ENCODE results near the gene XPO4. TPM values are rescaled to one million over a fixed set of nuclear protein-coding genes. Genes with fewer than 3 reads are reported as not detected.

The XPO4 gene
- total and polyA plus RNA-seq, 2 donors (not counting 1 experiment from before 2014, with no cell fraction given) = 10.5 to 17.2 TPM

DNA sequence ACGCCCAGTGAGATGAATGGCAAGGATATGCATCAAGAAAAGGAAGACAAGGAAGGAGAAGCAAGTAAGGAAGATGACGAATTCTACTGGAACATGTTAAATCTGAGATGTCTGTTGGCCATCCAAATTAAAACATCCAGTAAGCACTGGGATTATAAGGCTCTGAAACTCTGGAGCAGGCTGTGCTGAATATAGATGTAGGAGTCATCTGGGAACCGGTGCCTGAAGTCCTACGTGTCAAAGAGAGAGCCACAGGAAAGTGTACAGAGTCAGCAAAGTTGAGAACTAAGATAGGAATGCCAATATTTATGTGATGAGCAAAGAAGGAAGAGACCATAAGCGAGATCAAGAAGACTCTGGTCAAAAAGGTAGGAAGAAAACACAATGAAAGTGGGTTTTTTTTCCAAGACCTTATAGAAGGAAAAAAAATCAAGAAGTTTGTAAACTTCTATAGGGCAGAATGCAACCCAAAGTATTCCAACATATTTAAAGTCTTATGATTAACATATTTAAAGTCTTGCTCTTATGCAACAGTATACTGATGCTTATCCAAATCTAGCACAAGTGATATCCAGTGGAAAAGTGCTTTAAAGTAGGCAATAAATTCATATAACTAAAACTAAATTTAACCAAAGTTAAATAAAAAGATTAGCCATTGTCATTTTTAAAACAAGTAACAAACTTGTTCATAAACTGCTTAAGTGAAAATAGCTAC, 77.6 kb downstream of the XPO4 start:
- Histone ChIP-seq H3K9me3 (ENCODE audit: control insufficient read depth, insufficient read depth, low read depth, low read length) (no peaks in the 10 kb centered on the region), H3K9ac (ENCODE audit: insufficient read depth, low read length) (no peak overlapping the region), H4K20me1 (ENCODE audit: control insufficient read depth, extremely low read depth, insufficient read depth, low read length) (no peaks in the 10 kb centered on the region), H3K27me3 (ENCODE audit: control insufficient read depth, insufficient read depth, low read length) (no peaks in the 10 kb centered on the region), H3K79me2 (ENCODE audit: control insufficient read depth, insufficient read depth, low read length) (no peaks in the 10 kb centered on the region), H3K27ac (ENCODE audit: insufficient read depth, low read length) (no peak overlapping the region), H3K36me3 (ENCODE audit: control insufficient read depth, insufficient read depth, low read length) (no peaks in the 10 kb centered on the region), H3K4me3 (replicated peaks in 1 of 4; ENCODE audit: control extremely low read depth in 1 of 4, insufficient read depth in 1 of 4, low read depth in 3 of 4, low read length in 4 of 4) (no peak overlapping the region), H2AFZ (ENCODE audit: low read length) (no peak overlapping the region), H3K4me1 (ENCODE audit: control insufficient read depth, extremely low read depth, insufficient read depth, low read length) (peaks cover 4% of the 10 kb centered on the region), H3K4me2 (ENCODE audit: extremely low read depth, insufficient read depth, low read length) (peak overlapping the region; percentile 30)
- TF ChIP-seq EZH2 (IDR thresholded peaks at IDR 0.05; ENCODE audit: low read length, missing control alignments) = no peak
- peak; percentile 30 to 76 for DNase-seq (ENCODE audit: low read depth in 2 of 2)

DNA sequence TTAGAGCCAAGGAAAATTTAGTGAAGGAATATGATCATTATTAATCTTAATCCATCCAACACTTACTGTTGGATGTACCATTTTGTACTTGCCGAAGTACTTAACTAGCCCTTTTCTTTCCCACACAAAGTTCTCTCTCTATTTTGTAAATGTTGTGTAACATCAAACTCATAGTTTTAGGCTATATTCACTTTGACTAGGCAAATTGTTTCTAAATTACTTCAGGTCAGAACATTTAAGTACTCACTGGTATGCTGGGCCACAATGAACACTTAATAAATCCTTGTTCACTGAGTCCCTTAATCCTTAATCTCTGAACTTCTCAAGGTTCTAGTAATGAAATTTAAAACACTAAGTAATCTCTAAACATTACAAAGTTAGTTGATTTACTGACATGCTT, 79.5 kb downstream of the XPO4 start:
- TF ChIP-seq EZH2 (IDR thresholded peaks at IDR 0.05; ENCODE audit: low read length, missing control alignments) = no peak
- TF ChIP-seq, protein P1, sequence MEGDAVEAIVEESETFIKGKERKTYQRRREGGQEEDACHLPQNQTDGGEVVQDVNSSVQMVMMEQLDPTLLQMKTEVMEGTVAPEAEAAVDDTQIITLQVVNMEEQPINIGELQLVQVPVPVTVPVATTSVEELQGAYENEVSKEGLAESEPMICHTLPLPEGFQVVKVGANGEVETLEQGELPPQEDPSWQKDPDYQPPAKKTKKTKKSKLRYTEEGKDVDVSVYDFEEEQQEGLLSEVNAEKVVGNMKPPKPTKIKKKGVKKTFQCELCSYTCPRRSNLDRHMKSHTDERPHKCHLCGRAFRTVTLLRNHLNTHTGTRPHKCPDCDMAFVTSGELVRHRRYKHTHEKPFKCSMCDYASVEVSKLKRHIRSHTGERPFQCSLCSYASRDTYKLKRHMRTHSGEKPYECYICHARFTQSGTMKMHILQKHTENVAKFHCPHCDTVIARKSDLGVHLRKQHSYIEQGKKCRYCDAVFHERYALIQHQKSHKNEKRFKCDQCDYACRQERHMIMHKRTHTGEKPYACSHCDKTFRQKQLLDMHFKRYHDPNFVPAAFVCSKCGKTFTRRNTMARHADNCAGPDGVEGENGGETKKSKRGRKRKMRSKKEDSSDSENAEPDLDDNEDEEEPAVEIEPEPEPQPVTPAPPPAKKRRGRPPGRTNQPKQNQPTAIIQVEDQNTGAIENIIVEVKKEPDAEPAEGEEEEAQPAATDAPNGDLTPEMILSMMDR (conservative IDR thresholded peaks at IDR 0.05 in 1 of 2, IDR thresholded peaks at IDR 0.05 in 1 of 2; ENCODE audit: low read depth in 1 of 2, low read length in 2 of 2) = no peak
- Histone ChIP-seq H3K4me1 (ENCODE audit: control insufficient read depth, extremely low read depth, insufficient read depth, low read length) (peaks cover 4% of the 10 kb centered on the region), H3K9me3 (ENCODE audit: control insufficient read depth, insufficient read depth, low read depth, low read length) (no peaks in the 10 kb centered on the region), H3K79me2 (ENCODE audit: control insufficient read depth, insufficient read depth, low read length) (no peaks in the 10 kb centered on the region), H3K9ac (ENCODE audit: insufficient read depth, low read length) (no peak overlapping the region), H3K4me2 (ENCODE audit: extremely low read depth, insufficient read depth, low read length) (no peak overlapping the region), H3K27me3 (ENCODE audit: control insufficient read depth, insufficient read depth, low read length) (no peaks in the 10 kb centered on the region), H3K4me3 (replicated peaks in 1 of 4; ENCODE audit: control extremely low read depth in 1 of 4, insufficient read depth in 1 of 4, low read depth in 3 of 4, low read length in 4 of 4) (no peak overlapping the region), H3K27ac (ENCODE audit: insufficient read depth, low read length) (no peak overlapping the region), H3K36me3 (ENCODE audit: control insufficient read depth, insufficient read depth, low read length) (no peaks in the 10 kb centered on the region), H4K20me1 (ENCODE audit: control insufficient read depth, extremely low read depth, insufficient read depth, low read length) (no peaks in the 10 kb centered on the region), H2AFZ (ENCODE audit: low read length) (no peak overlapping the region)
- DNase-seq (ENCODE audit: low read depth in 2 of 2) = peak in 1 of 2 donors; percentile 20

DNA sequence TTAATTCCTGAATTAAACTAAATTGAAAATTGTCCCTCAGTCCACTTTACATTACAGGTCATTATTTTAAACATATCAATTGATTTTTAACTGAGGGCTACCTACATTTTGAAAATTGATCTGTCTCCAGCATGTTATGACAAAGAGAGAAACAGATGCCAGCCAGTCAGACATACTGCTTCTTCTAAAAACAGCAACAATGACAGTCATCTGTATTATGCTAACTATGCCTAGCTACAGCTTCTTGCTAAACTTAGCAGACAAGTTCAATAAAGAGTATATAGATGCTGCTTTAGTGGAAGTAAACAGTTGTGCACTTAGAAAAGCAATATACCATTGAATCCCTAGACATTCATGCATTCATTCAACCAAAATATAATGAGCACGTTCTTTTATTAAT, 80.1 kb downstream of the XPO4 start:
- DNase-seq (ENCODE audit: low read depth in 2 of 2) = no peak
- TF ChIP-seq, protein P1 (conservative IDR thresholded peaks at IDR 0.05 in 1 of 2, IDR thresholded peaks at IDR 0.05 in 1 of 2; ENCODE audit: low read depth in 1 of 2, low read length in 2 of 2) = no peak
- TF ChIP-seq EZH2 (IDR thresholded peaks at IDR 0.05; ENCODE audit: low read length, missing control alignments) = no peak
- Histone ChIP-seq H4K20me1 (ENCODE audit: control insufficient read depth, extremely low read depth, insufficient read depth, low read length) (no peaks in the 10 kb centered on the region), H3K27me3 (ENCODE audit: control insufficient read depth, insufficient read depth, low read length) (no peaks in the 10 kb centered on the region), H3K9me3 (ENCODE audit: control insufficient read depth, insufficient read depth, low read depth, low read length) (no peaks in the 10 kb centered on the region), H3K27ac (ENCODE audit: insufficient read depth, low read length) (no peak overlapping the region), H3K79me2 (ENCODE audit: control insufficient read depth, insufficient read depth, low read length) (no peaks in the 10 kb centered on the region), H3K36me3 (ENCODE audit: control insufficient read depth, insufficient read depth, low read length) (no peaks in the 10 kb centered on the region), H3K4me2 (ENCODE audit: extremely low read depth, insufficient read depth, low read length) (no peak overlapping the region), H2AFZ (ENCODE audit: low read length) (no peak overlapping the region), H3K4me3 (replicated peaks in 1 of 4; ENCODE audit: control extremely low read depth in 1 of 4, insufficient read depth in 1 of 4, low read depth in 3 of 4, low read length in 4 of 4) (no peak overlapping the region), H3K9ac (ENCODE audit: insufficient read depth, low read length) (no peak overlapping the region), H3K4me1 (ENCODE audit: control insufficient read depth, extremely low read depth, insufficient read depth, low read length) (peaks cover 4% of the 10 kb centered on the region)
